ENCODE data around the gene TRAPPC4.
"Not testable (repeated sequence)": the region's sequence is repeated elsewhere in the genome, so short reads cannot be mapped to it uniquely, and the experiment has no call there.

TRAPPC4 gene

DNA sequence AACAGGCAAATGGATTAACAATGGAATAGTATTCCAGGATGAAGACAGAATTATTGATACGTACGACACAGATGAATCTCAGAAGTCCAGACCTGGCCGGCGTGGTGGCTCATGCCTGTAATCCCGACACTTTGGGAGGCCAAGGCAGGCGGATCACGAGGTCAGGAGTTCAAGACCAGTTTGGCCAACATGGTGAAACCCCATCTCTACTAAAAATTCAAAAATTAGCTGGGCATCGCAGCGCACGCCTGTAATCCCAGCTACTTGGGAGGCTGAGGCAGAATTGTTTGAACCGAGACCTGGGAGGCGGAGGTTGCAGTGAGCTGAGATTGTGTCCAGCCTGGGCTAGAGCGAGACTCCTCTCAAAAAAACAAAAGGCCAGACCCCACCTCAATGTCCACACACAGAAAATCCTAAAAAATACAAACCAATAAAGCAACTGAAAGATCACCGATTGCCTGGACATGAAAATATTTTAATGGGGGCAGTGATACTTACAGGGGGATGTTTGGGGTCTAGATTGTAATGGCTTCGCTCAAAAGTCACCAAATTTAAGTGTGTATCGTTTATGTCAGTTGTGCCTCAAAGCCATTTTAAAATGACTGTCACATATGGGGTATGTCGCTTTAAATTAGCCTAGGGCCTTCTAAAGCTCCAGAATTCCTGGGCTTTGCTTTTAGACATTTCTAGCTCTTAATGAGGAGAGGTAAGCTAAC, 4.2 kb upstream of the TRAPPC4 start:
- DNase-seq (ENCODE audit: low read depth): no peak

DNA sequence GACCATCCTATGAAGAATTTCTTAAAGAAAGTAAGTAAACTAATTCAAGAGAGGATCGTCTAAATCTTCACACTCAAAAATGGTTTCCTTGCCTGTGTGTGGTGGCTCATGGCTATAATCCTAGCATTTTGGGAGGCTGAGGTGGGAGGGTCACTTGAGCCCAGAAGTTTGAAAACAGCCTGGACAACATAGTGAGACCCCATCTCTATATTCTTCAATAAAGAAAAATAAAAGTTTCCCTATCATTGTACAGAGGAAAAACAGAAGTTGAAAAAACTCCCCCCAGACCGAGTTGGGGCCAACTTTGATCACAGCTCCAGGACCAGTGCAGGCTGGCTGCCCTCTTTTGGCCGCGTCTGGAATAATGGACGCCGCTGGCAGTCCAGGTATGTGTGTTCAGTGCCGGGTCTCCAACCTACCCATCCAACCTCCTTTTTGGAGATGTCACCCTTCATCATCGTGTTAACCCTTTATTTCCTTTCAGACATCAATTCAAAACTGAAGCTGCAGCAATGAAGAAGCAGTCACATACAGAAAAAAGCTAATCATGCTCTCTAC, 3.4 kb upstream of the TRAPPC4 start:
- DNase-seq (ENCODE audit: low read depth): no peak

DNA sequence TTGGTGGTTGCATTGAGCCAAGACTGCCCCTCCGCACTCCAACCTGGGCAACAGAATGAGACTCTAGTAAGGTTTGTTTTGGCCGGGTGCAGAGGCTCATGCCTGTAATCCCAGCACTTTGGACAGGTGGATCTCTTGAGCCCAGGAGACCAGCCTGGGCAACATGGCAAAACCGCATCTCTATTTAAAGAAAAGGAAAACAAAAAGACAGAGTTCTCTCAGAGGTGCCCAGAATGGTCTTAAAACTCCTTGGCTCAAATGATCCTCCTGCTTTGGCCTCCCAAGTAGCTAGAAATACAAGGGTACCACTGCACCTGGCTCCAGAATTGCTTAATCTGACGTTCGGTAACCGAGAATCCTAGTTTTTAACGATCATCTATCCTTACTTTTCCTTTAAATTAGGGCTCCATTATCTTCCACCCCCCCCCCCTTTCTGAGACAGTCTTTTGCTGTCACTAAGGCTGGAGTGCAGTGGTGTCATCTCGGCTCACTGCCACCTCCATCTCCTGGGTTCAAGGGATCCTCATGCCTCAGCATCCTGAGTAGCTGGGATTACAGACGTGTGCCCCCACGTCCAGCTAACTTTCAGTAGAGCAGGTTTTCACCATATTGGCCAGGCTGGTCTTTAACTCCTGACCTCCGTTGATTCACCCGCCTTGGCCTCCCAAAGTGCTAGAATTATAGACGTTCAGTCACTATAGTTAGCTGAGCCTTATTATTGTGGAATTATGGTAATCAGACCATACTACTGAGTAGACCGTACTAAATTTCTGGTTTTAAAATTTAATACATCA, 2.2 kb upstream of the TRAPPC4 start:
- no peak for DNase-seq (ENCODE audit: low read depth)

DNA sequence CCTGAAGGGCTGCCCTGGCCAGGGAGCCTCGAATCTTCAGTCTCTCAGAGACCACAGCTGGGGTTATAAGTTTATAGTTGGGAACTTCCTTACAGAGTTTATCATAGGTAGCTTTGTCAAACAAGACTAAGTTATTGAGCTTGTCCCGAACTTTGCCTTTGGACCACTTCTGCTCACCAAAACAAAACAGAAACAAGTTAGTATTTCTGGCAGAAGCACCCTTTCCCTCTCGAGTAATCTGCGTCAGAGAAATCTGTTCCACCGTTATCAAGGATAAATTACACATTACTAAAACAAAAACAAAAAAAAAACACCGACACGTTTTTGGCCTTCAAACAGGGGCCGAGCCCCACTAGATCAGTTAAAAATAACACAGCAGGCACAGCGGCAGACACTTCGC, 1.2 kb upstream of the TRAPPC4 start:
- DNase-seq (ENCODE audit: low read depth): not testable (repeated sequence)

DNA sequence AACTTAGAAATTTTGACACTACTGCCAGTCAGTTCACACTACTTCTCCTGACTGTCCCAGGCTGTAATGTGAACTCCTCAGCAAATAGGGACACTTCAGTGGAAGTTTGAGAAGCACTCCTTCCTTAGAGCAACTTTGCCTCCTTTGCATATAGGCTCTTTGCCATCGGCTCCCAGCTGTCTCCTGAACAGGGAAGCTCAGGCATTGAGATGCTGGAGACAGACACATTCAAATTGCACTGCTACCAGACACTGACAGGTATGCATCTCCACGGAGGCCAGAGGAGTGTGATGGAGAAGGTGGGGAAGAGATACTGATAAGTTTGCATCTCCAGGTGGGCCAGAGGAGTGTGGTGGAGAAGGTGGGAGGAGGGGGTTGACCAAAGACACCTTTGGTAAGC, 1.4 kb downstream of the TRAPPC4 start:
- no peak for DNase-seq (ENCODE audit: low read depth)

DNA sequence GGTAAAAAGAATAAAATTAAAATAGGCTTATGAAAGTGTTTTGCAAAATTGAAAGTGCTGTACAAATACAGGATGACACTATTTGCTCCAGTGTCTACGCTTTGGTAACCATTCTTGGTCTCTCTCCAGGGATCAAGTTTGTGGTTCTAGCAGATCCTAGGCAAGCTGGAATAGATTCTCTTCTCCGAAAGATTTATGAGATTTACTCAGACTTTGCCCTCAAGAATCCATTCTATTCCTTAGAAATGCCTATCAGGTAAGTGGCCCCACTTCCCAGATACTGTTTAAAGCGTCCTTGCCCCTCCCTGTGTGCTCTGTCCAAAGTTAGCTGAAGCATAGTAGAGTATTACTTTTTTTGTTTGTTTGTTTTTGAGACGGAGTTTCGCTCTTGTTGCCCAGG, 3.1 kb downstream of the TRAPPC4 start:
- no peak for DNase-seq (ENCODE audit: low read depth)

DNA sequence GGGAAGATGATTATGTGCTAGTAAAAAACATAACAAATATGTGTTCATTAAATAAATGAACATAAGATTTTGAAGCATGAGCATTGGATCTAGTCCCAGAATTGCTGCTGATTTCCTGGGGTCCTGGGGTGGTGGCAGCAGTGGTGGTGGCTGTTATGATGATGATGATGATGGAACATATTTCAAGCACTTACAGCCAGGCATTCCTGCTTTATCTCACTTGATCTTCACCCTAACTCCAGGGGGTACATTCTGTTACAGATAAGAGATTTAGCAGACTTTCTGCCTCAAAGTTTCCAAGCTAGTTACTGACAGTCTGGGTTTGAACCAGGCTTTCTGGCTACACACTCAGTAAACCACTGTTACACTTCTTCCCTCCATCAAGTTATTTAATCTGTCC, 5.2 kb downstream of the TRAPPC4 start:
- DNase-seq (ENCODE audit: low read depth): no peak

DNA sequence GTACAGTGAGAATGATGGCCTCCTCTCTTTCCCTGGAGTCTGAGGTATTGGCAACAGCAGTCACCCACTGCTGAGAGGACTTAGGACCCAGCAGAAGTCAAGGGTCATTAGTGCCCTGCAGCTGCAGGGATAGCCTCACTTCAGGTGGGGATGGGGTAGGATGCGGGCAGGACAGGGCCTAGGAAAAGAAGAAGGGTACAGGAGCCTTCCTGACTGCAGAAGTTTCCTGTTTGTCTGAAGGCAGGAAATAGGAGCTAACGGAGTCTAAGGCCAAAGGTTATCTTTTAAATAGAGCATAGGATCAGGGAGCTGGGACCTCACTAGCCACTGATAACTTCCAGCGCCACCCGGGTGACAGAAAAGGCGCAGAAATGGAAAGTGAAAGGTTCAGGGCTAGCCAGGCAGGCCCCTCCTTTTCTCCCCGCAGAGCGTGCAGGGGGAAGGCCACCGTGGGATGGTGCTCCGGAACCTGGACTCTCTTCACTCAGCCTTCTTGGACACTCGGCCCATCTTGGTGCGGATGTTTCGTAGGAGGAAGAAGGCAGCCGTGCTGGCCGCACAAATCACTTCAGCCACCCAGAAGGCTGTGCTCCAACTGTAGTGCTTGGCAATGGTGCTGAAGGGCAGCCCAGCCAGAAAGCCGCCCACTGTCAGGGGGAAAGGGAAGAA, 6.0 kb downstream of the TRAPPC4 start:
- no peak for DNase-seq (ENCODE audit: low read depth)

DNA sequence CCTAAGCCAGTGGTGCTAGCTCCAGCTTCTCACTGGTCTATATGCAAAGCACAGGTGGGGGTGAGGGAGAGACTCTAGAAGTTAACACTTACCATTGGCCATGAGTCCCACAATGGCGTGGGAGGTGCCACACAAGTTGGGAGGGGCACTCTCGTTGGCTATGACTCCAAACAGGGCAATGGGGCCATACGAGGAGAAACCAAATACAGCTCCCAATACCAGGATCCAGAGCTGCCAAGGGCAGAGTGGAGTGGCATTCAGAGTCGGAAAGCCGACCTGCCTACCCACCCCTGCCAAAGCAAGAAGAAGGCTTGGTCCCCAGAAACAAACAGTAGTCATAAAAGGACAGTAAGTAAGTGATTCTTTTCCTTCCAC, 6.5 kb downstream of the TRAPPC4 start:
- DNase-seq (ENCODE audit: low read depth): no peak

DNA sequence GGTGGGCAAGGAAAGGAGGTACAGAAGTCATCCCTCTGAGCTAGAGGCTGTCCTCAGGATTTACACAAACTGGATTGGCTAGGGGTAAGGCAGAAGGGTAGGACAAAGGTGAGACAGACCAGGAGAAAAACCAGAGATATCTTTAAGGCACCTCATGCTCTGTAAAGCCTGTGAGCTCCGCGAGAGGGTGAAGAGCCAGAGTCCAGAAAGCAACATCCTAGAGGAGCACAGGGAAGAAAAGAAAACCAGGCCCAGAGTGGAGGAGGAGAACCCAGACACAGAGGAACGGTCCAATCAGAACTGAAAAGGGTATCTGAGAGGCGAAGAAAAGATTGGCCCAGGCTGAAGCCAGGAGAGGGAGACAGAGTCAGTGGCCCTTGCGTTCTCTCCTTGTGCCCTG, 7.0 kb downstream of the TRAPPC4 start:
- DNase-seq (ENCODE audit: low read depth): no peak

DNA sequence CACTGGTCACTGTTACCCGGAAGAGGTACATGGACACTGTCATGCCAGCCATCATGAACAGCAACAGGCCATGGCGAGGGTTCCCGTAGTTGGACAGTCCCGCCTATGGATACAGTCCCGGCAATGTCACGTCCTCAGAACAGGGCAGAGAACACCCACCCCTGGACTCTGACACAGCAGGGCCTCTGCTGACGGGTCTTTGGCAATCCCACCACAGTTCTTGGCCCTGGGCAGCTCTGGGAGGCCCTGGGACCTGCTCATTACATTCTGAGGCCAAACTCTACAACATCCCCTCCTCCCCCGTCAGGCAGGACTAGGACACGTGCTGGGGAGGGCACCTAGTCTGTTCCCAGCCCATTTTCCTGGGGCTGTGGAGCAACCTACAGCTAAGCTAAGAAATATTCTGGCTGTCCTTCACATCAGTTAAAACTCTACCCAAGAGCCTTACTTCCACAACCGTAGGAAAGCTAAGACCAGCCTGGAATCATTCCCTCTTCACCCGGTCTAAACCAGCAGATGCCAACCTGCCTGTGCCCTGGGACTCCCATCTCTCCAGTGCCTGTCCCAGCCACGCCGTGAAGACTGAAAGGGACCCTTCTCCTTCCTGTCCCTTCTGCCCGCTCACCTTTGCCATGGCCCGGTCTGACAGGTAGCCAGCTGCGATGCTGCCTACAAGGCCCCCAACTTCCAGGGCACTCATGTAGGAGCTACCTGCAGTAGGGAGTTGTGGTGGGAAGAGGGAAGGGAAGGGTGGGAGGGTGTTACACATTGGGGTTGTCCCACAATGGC, 7.6 kb downstream of the TRAPPC4 start:
- DNase-seq (ENCODE audit: low read depth): no peak

DNA sequence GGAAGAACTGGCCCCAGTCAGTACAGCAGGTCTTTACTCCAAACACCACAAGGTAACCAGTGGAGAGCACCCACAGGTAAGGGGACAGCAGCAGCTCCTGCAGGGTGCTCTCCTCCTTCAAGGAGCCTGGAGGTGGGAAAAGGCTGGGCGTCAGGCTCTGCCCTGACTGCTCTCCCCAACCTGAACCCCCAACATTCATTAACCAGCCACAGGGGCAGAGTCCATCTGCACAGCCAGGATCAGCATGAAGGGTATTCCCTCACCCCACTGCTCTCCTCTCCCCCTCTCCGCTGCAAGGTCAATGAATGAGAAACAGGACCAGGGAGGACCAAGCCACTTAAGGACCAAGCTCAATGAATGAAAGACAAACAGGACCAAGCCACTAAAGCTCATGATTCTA, 8.4 kb downstream of the TRAPPC4 start:
- DNase-seq (ENCODE audit: low read depth): no peak

DNA sequence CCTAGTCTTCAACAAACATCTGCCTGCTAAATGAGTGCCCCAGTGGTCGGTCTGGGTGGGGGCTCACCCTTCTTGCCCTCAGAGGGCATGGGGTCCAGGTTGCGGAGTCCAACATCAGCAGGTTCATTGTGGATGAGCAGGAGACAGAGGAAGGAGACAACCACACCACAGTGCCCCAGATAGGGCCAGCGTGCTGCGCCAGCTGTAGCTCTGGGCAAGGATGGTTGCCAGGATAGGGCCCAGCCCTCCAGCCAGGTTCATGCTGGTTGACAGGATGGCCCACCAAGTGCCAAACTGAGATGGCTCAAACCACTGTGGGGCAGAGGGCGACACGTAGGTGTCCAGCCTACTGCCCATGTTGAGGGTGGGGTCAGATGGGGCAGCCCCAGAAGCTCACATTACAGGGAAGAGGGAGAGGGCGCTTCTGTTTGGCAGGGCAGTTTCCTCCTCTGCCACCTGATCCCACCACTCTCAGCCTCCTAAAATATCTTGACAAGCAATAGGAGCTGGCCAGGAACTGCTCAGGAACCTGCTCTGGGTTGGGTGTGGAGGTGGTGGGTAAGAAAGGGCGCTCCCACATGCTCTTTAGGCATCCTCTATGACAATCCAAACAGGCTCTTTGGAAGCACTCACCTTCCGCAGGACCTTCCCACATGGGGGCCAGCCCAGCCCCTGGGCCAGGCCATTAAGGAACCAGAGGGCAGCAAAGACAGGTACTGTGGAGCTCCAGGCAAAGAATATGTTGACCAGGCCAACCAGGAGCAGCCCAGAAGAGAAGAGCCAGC, 9.2 kb downstream of the TRAPPC4 start:
- DNase-seq (ENCODE audit: low read depth): no peak

DNA sequence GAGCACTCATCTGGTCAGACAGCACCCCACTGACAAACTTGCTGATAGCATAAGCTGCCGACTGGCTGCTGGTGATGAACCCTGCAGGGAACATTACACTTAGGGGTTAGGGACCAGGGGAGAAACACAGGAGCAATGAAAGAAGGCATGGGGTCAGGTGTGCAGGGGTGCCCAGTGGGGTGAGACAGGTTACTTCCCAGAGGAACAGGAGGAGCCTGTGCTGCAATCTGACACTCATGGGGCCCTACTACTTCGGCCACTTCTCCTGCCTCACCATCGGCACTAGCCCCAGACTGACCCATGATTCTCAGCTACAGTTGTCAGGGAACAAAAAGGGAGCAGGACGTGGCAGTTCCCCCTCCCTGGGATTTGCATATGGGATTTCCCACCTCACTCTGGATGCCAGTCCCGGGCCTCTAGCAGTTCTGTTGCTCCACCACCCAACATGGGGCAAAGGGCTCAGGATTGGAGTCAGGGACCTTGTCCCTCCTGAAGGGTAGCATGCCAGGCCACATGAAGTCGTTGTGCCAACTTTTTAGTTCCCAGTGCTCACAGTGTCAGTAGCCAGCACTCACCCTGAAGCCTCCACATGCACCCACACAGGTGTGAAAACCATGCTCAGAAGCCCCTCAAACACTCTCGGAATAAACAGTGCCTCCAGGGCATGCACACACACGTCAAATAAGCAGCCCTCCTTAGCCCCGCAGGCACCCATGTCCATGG, 9.9 kb downstream of the TRAPPC4 start:
- no peak for DNase-seq (ENCODE audit: low read depth)

DNA sequence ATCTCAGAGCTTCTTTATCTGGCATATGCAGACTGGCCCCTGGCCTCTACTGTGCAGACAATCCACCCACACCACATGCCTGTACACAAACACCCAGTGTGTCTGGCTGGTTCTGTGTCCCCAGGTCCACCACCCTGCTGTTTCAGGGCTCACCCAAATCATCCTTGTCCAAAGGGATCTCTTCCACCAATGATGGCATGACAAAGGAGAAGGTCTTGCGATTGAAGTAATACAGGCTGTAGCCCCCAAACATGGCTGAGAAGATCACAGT, 10.4 kb downstream of the TRAPPC4 start:
- DNase-seq (ENCODE audit: low read depth): no peak

DNA sequence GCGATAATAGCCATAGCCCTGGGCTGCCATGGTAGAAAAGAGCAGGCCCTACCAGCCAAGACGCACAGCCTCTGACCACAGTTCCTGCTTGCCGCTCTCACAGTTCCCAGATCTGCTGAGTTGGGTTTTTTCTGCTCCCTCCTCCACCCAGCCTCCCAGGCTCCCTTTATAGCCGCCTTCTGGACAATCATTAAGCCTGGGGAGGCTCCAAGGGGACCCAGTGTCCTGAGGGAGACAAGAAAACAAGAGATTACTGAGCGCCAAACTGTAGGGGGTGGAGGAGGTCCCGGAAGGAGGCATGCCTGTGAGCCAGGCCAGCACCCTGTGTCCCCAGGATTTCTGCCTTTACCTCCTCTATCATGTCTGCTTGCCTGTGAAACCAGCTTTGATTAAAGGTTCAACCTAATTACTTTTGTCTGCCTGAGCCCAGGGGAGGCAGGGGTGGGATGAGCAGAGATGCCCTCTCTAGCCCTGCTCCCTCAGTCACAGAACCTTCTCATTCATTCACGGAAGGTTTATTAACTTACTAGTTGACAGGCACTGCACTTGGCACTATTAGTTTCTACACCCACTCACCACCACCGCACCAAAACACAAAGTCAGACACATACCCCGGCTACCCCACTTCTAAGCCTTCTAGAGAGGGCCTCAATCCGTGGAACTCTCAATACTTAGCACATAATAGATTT, 10.9 kb downstream of the TRAPPC4 start:
- DNase-seq (ENCODE audit: low read depth): no peak

DNA sequence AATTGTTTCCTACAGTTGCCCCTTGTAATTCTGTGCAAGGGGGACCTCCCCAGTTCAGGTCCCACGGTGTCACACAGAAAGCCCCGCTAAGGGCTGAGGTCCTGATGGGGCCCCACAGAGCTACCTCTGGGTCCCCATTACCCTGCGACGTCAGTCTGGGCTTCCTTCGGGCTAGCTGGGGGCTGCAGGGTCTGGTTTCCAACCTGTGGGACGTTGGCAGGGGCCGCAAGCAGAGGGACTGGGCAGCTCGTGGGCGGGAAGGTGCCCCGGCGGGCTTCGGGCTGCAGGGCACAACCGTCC, 11.4 kb downstream of the TRAPPC4 start:
- DNase-seq (ENCODE audit: low read depth): no peak

DNA sequence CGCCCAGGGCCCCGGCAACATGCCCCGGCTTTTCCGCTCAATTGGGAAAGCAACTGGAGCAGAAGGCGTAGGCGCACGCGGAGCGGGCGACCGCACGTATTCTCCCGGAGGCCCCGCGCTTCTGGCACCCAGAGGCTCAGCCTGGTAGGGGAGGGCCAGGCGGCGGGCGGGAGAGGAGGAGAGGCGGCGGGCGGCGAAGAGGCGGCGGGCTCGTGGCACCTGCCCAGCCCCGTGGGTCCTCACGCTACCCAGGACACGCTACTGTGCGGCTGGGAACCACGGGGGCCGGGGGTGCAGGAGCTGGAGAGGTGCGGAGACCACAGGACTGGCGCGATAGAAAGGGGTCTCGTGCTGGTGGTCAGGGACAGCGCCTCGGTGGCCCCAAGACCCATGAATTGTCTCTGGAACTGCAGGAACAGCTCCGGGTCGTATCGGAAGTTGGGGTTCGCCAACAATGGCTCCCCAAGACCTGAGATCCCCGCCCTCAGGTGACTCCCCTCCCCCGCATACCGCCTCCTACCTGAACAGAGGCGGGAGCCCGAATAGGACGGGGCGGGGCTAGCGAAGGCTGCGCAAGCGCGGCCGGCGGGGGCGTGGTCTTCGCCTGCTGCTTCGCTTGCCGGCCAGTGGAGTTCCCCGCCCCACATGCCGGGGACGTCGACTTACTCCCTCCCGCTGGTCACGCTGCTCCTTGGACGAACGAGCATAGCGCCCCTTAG, 11.9 kb downstream of the TRAPPC4 start, which contains the start of gene SLC37A4:
SLC37A4 (minus strand) TSS at position 549 of the 719 bp plus-strand sequence.
- DNase-seq (ENCODE audit: low read depth): peak; percentile 99

DNA sequence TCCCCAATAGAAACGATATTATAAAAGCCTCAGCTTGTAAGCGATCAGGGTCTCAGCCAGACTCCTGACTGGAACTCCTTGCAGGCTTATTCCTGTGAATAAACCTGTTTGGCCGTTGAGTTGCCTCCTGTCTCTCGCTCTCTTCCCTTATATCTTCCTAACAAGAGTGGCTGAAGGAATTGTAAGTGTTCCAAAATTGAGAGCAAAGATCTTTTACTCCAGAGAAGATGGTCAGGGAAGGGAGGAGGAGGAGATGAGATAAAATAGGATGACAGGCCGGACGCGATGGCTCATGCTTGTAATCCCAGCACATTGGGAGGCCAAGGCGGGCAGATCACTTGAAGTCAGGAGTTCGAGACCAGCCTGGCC, 13.3 kb downstream of the TRAPPC4 start:
- DNase-seq (ENCODE audit: low read depth): no peak

DNA sequence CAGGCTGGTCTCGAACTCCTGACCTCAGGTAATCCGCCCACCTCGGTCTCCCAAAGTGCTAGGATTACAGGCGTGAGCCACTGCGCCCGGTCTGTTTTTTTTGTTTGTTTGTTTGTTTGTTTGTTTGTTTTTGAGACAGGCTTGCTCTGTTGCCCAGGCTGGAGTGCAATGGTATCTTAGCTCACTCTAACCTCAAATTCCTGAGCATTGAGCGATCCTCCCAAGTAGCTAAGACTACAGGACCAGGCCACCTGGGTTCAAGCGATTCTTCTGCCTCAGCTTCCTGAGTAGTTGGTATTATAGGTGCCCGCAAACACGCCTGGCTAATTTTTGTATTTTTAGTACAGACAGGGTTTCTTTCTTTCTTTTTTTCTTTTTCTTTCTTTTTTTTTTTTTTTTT, 14.9 kb downstream of the TRAPPC4 start:
- DNase-seq (ENCODE audit: low read depth): not testable (repeated sequence)
